HG02870 (cell line): Measurements from ENCODE around the gene LAMP5.

ENCODE experiments used
- ATAC-seq: cut with Tn5 transposase; IDR thresholded peaks from one replicate; pipeline ENCODE4 v1.9.1; 2021; ENCODE audit warnings: mild to moderate bottlenecking, moderate library complexity; ENCODE audit not compliant: unreplicated experiment

The LAMP5 gene

GRCh38 chr20:9531581-9531980 is 17.2 kb downstream of the LAMP5 start:
- no peak for ATAC-seq

GRCh38 chr20:9532069-9532838 is 17.9 kb downstream of the LAMP5 start:
- ATAC-seq: no peak

- ATAC-seq: no peak
These were observed 19.6 kb downstream of the LAMP5 start for GRCh38 chr20:9534025-9534424.

GRCh38 chr20:9535449-9535848 is 21.1 kb downstream of the LAMP5 start:
- ATAC-seq: no peak

GRCh38 chr20:9543214-9543613 is 28.8 kb downstream of the LAMP5 start:
- ATAC-seq: no peak

GRCh38 chr20:9550283-9550682 is 35.9 kb downstream of the LAMP5 start:
- ATAC-seq: no peak

- no peak for ATAC-seq
These were observed 36.5 kb downstream of the LAMP5 start for GRCh38 chr20:9550871-9551270.

- ATAC-seq: no peak
These were observed 37.6 kb downstream of the LAMP5 start for GRCh38 chr20:9551808-9552550.

GRCh38 chr20:9555781-9556180 is 41.4 kb downstream of the LAMP5 start:
- no peak for ATAC-seq

- no peak for ATAC-seq
These were observed 43.0 kb downstream of the LAMP5 start for GRCh38 chr20:9557411-9557810.

GRCh38 chr20:9565910-9566550 is 51.6 kb downstream of the LAMP5 start:
- no peak for ATAC-seq

GRCh38 chr20:9566977-9567376 is 52.6 kb downstream of the LAMP5 start:
- no peak for ATAC-seq

GRCh38 chr20:9570612-9571011 is 56.2 kb downstream of the LAMP5 start:
- no peak for ATAC-seq

GRCh38 chr20:9571783-9572182 is 57.4 kb downstream of the LAMP5 start:
- no peak for ATAC-seq

- ATAC-seq: no peak
These were observed 58.3 kb downstream of the LAMP5 start for GRCh38 chr20:9572670-9573069.

- no peak for ATAC-seq
These were observed 59.2 kb downstream of the LAMP5 start for GRCh38 chr20:9573335-9574151.

GRCh38 chr20:9574181-9574580 is 59.8 kb downstream of the LAMP5 start:
- ATAC-seq: no peak

- ATAC-seq: no peak
These were observed 60.4 kb downstream of the LAMP5 start for GRCh38 chr20:9574776-9575175.

GRCh38 chr20:9575836-9576235 is 61.4 kb downstream of the LAMP5 start:
- ATAC-seq: no peak

GRCh38 chr20:9576695-9577094 is 62.3 kb downstream of the LAMP5 start:
- ATAC-seq: no peak

- ATAC-seq: no peak
These were observed 63.0 kb downstream of the LAMP5 start for GRCh38 chr20:9577397-9577796.
